OCI-LY3 (cell line): ENCODE results near the gene RNF115.

ENCODE experiments used
- H2AFZ ChIP-seq: fragments of 200-600, 300-600 bp; shearing (Covaris generic); 2 replicates; pipeline ENCODE4 v1.6.0; 2014; ENCODE audit warnings: antibody characterized with exemption, low read depth, low read length
- H3K27ac ChIP-seq: fragments of 200-600, 300-600 bp; sonication (generic); 2 replicates; pipeline ENCODE4 v1.5.1; 2014; ENCODE audit warnings: mild to moderate bottlenecking, low read length, moderate library complexity, mixed read lengths
- H3K27me3 ChIP-seq: fragments of 200-600, 300-600 bp; sonication (generic); 2 replicates; pipeline ENCODE4 v1.6.1; 2014; ENCODE audit warnings: low read depth, low read length, mixed read lengths
- H3K36me3 ChIP-seq: fragments of 200-600, 300-600 bp; sonication (generic); replicated peaks from 2 replicates; pipeline ENCODE3; 2014; ENCODE audit warnings: low read depth, low read length, mixed read lengths
- H3K4me1 ChIP-seq: fragments of 300-600, 200-600 bp; sonication (generic); 2 replicates; pipeline ENCODE4 v1.6.1; 2014; ENCODE audit warnings: low read length, mixed read lengths
- H3K4me2 ChIP-seq: fragments of 200-600, 300-600 bp; sonication (generic); 2 replicates; pipeline ENCODE4 v1.6.1; 2014; ENCODE audit warnings: low read length, mixed read lengths
- H3K4me3 ChIP-seq: fragments of 300-600, 200-600 bp; sonication (generic); 2 replicates; pipeline ENCODE4 v1.5.1; 2014; ENCODE audit warnings: antibody characterized with exemption, mild to moderate bottlenecking, low read length, moderate library complexity
- H3K79me2 ChIP-seq: fragments of 300-600, 200-600 bp; shearing (Covaris generic); 2 replicates; pipeline ENCODE4 v1.6.1; 2014; ENCODE audit warnings: mild to moderate bottlenecking, low read length, mixed read lengths
- H3K9ac ChIP-seq: fragments of 300-600, 200-600 bp; shearing (Covaris generic); 2 replicates; pipeline ENCODE4 v1.6.0; 2014; ENCODE audit warnings: mild to moderate bottlenecking, low read length, moderate library complexity
- H3K9me3 ChIP-seq: fragments of 200-600, 300-600 bp; shearing (Covaris generic); 2 replicates; pipeline ENCODE4 v1.6.1; 2014; ENCODE audit warnings: low read length, mixed read lengths; ENCODE audit not compliant: insufficient read depth
- H4K20me1 ChIP-seq: fragments of 200-600, 300-600 bp; sonication (generic); 2 replicates; pipeline ENCODE4 v1.6.1; 2016; ENCODE audit warnings: low read length, mixed read lengths; ENCODE audit not compliant: insufficient read depth
- EZH2phosphoT487 ChIP-seq: fragments of 200-600 bp; shearing (Covaris generic); IDR thresholded peaks from 2 replicates; pipeline ENCODE4 v1.6.1; 2018; ENCODE audit warnings: antibody characterized with exemption, mixed run types, low read depth
- TF ChIP-seq, protein P1 (sequence below): fragments of 200-600, 300-600 bp; sonication (generic); IDR thresholded peaks from 2 replicates; pipeline ENCODE4 v1.5.1; 2014; ENCODE audit warnings: antibody characterized with exemption, low read length, low read depth

The RNF115 gene

DNA sequence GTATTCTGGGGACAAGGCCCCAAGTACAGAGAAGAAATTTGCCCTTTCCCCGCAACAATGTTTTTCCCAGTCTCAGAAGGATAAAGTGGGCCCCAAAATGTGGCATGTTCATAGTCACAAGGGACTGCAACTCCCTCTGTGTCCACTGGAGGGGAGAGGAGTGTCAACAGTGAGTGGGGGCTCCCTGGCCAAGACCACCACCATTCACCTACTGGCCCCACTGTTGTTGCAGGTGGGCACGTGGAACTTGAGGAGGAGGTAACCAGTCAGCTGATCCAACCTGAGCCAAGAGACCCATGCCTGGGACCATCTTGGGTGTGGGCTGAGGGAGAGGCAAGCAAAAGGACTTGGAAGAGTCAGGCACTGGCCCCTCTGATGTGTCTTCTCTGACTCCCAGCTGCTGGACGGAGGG is 22.3 kb upstream of the RNF115 start:
- TF ChIP-seq EZH2phosphoT487, result no peak
- TF ChIP-seq, protein P1, sequence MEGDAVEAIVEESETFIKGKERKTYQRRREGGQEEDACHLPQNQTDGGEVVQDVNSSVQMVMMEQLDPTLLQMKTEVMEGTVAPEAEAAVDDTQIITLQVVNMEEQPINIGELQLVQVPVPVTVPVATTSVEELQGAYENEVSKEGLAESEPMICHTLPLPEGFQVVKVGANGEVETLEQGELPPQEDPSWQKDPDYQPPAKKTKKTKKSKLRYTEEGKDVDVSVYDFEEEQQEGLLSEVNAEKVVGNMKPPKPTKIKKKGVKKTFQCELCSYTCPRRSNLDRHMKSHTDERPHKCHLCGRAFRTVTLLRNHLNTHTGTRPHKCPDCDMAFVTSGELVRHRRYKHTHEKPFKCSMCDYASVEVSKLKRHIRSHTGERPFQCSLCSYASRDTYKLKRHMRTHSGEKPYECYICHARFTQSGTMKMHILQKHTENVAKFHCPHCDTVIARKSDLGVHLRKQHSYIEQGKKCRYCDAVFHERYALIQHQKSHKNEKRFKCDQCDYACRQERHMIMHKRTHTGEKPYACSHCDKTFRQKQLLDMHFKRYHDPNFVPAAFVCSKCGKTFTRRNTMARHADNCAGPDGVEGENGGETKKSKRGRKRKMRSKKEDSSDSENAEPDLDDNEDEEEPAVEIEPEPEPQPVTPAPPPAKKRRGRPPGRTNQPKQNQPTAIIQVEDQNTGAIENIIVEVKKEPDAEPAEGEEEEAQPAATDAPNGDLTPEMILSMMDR, result peak; percentile 83
- Histone ChIP-seq H4K20me1 (no peaks in the 10 kb centered on the region), H3K27me3 (no peaks in the 10 kb centered on the region), H2AFZ (peak overlapping the region; percentile 69), H3K4me3 (peak overlapping the region; percentile 86), H3K27ac (peak overlapping the region; percentile 96), H3K9ac (peak overlapping the region; percentile 97), H3K4me1 (peaks cover 32% of the 10 kb centered on the region), H3K9me3 (no peaks in the 10 kb centered on the region), H3K36me3 (peaks cover 75% of the 10 kb centered on the region), H3K79me2 (peaks cover 4% of the 10 kb centered on the region; the same call in 1 of the 2 replicates), H3K4me2 (peak overlapping the region; percentile 99)

DNA sequence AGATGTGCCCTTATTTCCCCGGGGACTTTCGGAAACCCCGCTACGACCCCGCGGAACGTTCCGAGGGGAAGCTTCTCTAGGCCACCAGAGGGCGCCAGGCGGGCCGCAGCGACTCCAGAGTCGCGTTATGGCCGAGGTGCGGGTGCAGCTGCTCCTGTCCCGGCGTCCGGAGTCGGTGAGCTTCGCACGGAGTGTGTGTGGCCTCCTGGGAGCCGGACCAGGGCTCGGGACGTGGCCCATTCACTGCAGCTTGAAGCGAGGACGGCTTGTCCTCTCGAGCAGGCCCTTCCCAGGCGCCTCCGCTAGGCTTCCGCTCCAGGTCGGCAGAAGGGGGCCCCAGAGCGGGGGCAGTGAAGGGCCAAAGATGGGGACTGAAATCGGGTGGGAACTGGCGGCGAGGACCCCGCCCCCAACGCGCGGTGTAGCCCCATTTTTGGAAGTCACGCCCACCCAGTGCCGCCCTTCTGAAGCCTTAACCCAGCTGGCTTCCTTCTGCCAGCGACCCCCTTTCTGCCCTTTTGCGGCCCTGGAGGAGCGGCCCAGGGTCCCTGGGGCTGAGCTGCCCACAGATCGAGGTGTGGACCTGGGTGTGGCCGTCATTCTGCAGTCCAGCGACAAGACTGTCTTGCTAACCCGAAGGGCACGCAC is 21.7 kb upstream of the RNF115 start, which contains the start of gene NUDT17:
TSS of gene NUDT17 (plus strand) at position 117 of the 648 bp plus-strand sequence. CDS start at position 128, 11 bp downstream.
- Histone ChIP-seq H4K20me1 (no peaks in the 10 kb centered on the region), H3K27ac (peak within 1 kb of the TSS; percentile 96), H3K27me3 (no peaks in the 10 kb centered on the region), H3K36me3 (peaks cover 76% of the 10 kb centered on the region), H3K9ac (peak within 1 kb of the TSS; percentile 97), H2AFZ (peak within 1 kb of the TSS; percentile 69), H3K4me1 (peaks cover 32% of the 10 kb centered on the region), H3K4me2 (peak within 1 kb of the TSS; percentile 99), H3K9me3 (no peaks in the 10 kb centered on the region), H3K79me2 (peaks cover 4% of the 10 kb centered on the region; the same call in 1 of the 2 replicates), H3K4me3 (peak within 1 kb of the TSS; percentile 86)
- TF ChIP-seq, protein P1, result peak; percentile 99
- TF ChIP-seq EZH2phosphoT487, result no peak

DNA sequence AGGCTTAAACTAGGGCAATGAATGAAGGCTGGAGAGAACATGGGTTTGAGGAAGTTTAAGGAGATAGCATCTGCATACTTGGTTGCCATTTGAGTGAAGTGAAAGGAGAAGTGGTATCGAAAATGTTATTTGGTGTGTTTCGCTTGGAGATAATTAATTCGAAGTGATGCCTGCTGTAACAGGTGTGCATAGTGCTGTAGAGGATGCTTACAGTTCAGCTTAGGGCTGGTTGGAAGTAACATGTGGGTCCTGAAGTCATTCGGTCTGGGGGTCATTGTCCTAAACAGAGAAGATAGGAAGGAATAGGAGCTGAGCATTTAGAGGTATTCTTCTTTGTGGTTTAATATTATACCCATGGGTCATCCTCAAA is 21.2 kb upstream of the RNF115 start:
- no peak for TF ChIP-seq EZH2phosphoT487
- no peaks in the 10 kb centered on the region for H4K20me1 ChIP-seq
- H3K9ac ChIP-seq, result peak overlapping the region; percentile 97
- H3K4me2 ChIP-seq, result peak overlapping the region; percentile 99
- H3K9me3 ChIP-seq, result no peaks in the 10 kb centered on the region
- H3K27me3 ChIP-seq, result no peaks in the 10 kb centered on the region
- H3K79me2 ChIP-seq, result peaks cover 4% of the 10 kb centered on the region; the same call in 1 of the 2 replicates
- H3K27ac ChIP-seq, result peak overlapping the region; percentile 96
- H3K36me3 ChIP-seq, result peaks cover 73% of the 10 kb centered on the region
- H3K4me1 ChIP-seq, result peaks cover 32% of the 10 kb centered on the region
- peak overlapping the region; percentile 86 for H3K4me3 ChIP-seq
- H2AFZ ChIP-seq, result 0 out of 2 replicates have a peak overlapping the region, but pooled peaks have one; percentile 69

DNA sequence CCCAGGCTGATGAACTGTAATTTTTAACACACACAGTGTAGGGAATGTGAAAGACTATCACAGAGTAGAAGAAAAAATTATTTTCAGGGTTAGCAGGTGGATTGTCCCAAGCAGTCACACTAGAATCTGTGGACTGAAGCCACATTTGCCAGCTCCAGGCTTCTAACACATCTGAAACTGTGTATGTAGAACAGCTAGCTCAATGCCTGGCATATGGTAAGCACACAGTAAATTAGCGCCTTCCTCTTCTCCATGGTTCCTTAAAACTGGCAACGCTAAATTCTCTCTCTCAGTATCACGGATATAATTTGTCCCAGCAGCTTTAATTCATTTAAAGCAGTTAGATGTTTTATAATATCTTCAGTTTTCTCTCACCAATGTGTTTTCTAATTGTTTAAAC is 19.1 kb upstream of the RNF115 start:
- Histone ChIP-seq H3K36me3 (peaks cover 64% of the 10 kb centered on the region), H3K27ac (no peak overlapping the region), H3K79me2 (peaks cover 4% of the 10 kb centered on the region; the same call in 1 of the 2 replicates), H3K9me3 (no peaks in the 10 kb centered on the region), H2AFZ (no peak overlapping the region), H3K4me3 (no peak overlapping the region), H3K4me2 (no peak overlapping the region), H4K20me1 (no peaks in the 10 kb centered on the region), H3K9ac (no peak overlapping the region), H3K4me1 (peaks cover 32% of the 10 kb centered on the region), H3K27me3 (no peaks in the 10 kb centered on the region)
- TF ChIP-seq, protein P1, result no peak
- TF ChIP-seq EZH2phosphoT487, result no peak
